NT2/D1 (cell line): ENCODE results near the gene DCLK3.

Experiments used
- DNase-seq: peaks from one replicate; pipeline ENCODE4 v3.0.0-alpha.2; 2011; ENCODE audit warnings: low read depth, low spot score
- H3K27me3 ChIP-seq: 2 replicates; pipeline ENCODE4 v1.6.0; 2011; ENCODE audit warnings: mild to moderate bottlenecking; ENCODE audit not compliant: insufficient read length, insufficient read depth
- H3K36me3 ChIP-seq: 2 replicates; pipeline ENCODE4 v1.6.1; 2011; ENCODE audit warnings: mild to moderate bottlenecking, low read length, mixed read lengths; ENCODE audit not compliant: insufficient read depth, insufficient read length
- H3K4me1 ChIP-seq: 2 replicates; pipeline ENCODE4 v1.5.1; 2011; ENCODE audit not compliant: insufficient read depth, insufficient read length
- H3K4me3 ChIP-seq: 2 replicates; pipeline ENCODE4 v1.5.1; 2011; ENCODE audit warnings: low read depth; ENCODE audit not compliant: insufficient read length
- H3K9ac ChIP-seq: 2 replicates; pipeline ENCODE4 v1.6.0; 2011; ENCODE audit warnings: low read depth; ENCODE audit not compliant: insufficient read length
- H3K9me3 ChIP-seq: 2 replicates; pipeline ENCODE4 v1.5.1; 2011; ENCODE audit warnings: mild to moderate bottlenecking, low read length; ENCODE audit not compliant: insufficient read depth
- SUZ12 ChIP-seq: IDR thresholded peaks from 2 replicates; pipeline ENCODE4 v1.6.1; 2011; ENCODE audit not compliant: insufficient read length, insufficient read depth; ENCODE audit errors: extremely low read depth
- YY1 ChIP-seq: IDR thresholded peaks from 2 replicates; pipeline ENCODE4 v1.6.1; 2011; ENCODE audit not compliant: insufficient read length, insufficient read depth
- ZNF274 ChIP-seq: IDR thresholded peaks from 2 replicates; pipeline ENCODE4 v1.6.1; 2011; ENCODE audit warnings: mild to moderate bottlenecking, low read depth, low read length

DCLK3 gene

GRCh38 chr3:36696799-36697198 is 67.6 kb downstream of the DCLK3 start:
- H3K9ac ChIP-seq = no peak overlapping the region
- H3K4me3 ChIP-seq = no peak overlapping the region
- H3K36me3 ChIP-seq = no peaks in the 10 kb centered on the region
- no peak for TF ChIP-seq ZNF274
- TF ChIP-seq SUZ12 = no peak
- no peak for DNase-seq
- H3K27me3 ChIP-seq = no peaks in the 10 kb centered on the region
- H3K4me1 ChIP-seq = peaks cover 5% of the 10 kb centered on the region
- H3K9me3 ChIP-seq = peaks cover 17% of the 10 kb centered on the region; the same call in 1 of the 2 replicates

DNA sequence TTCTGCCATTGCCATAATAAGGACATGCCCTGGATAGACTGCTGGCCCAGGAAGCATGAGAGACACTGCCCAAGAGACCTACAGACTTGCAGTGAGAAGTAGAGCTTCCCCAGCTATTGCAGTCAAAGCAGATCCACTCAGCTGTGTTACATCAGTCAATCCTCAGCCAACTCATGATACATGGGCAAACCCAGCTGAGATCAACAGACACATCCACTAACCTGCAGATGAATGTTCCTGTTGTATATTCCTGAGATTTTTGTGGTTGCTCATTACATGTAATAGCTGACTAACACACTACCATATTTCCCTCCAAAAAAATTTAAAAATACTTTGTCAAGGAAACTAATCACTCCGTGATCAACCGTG is 68.6 kb downstream of the DCLK3 start:
- Histone ChIP-seq H3K4me3 (no peak overlapping the region), H3K4me1 (peaks cover 5% of the 10 kb centered on the region), H3K27me3 (no peaks in the 10 kb centered on the region), H3K9me3 (peaks cover 17% of the 10 kb centered on the region; the same call in 1 of the 2 replicates), H3K36me3 (no peaks in the 10 kb centered on the region), H3K9ac (no peak overlapping the region)
- TF ChIP-seq YY1 = no peak
- DNase-seq = no peak

GRCh38 chr3:36695113-36695768 is 69.1 kb downstream of the DCLK3 start:
- H3K4me3 ChIP-seq = no peak overlapping the region
- no peaks in the 10 kb centered on the region for H3K36me3 ChIP-seq
- DNase-seq = no peak
- no peak overlapping the region for H3K9ac ChIP-seq
- H3K27me3 ChIP-seq = no peaks in the 10 kb centered on the region
- peaks cover 5% of the 10 kb centered on the region for H3K4me1 ChIP-seq
- peaks cover 17% of the 10 kb centered on the region; the same call in 1 of the 2 replicates for H3K9me3 ChIP-seq
- no peak for TF ChIP-seq SUZ12
- no peak for TF ChIP-seq ZNF274
- no peak for TF ChIP-seq YY1

DNA sequence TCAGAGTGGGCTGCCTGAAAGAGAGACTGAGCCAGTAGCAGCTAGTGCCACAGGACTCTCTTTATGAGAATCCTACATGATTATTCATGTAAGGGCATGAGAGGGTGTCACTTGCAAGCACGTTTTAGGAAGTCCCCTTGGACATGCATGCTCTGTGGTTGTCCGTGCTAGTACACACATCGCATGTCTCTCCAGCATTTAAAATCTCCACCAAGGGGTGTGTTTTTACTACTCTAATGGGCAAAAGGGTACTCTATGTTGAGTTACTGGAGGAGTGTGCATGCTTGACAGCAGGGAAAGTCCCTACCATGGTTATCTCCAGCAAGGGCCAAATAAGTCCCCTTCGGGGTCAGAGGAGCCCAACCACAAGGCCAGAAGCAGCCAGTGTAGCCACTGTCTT is 70.7 kb downstream of the DCLK3 start:
- no peaks in the 10 kb centered on the region for H3K36me3 ChIP-seq
- H3K9ac ChIP-seq = no peak overlapping the region
- H3K4me1 ChIP-seq = peaks cover 5% of the 10 kb centered on the region
- no peak for DNase-seq
- H3K4me3 ChIP-seq = no peak overlapping the region
- peaks cover 17% of the 10 kb centered on the region; the same call in 1 of the 2 replicates for H3K9me3 ChIP-seq
- TF ChIP-seq YY1 (no peak), SUZ12 (no peak), ZNF274 (no peak)
- no peaks in the 10 kb centered on the region for H3K27me3 ChIP-seq

GRCh38 chr3:36689560-36689959 is 74.8 kb downstream of the DCLK3 start:
- no peak for DNase-seq
- Histone ChIP-seq H3K4me3 (no peak overlapping the region), H3K9me3 (peaks cover 26% of the 10 kb centered on the region), H3K36me3 (no peaks in the 10 kb centered on the region), H3K4me1 (no peaks in the 10 kb centered on the region), H3K27me3 (no peaks in the 10 kb centered on the region), H3K9ac (no peak overlapping the region)
- no peak for TF ChIP-seq SUZ12
- TF ChIP-seq YY1 = no peak
- no peak for TF ChIP-seq ZNF274

DNA sequence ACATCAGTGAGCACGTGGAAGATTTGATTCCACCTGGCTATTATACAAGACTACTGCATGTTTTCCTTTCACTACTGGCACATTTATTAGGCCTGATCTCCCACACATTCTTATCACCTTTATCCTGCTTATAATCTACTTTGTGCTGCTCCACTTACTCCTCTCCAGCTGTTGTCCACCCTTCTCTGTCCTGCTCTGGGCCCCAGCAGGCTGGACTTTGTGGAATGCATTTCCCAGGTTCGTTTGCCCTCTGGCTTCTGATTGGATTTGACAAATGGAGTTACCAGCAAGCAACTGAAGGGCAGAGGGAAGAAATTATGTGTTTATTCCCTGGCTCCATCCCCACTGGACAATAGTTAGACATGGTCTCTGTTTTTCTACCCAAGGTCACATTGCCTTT is 75.5 kb downstream of the DCLK3 start:
- TF ChIP-seq YY1 (no peak), SUZ12 (no peak), ZNF274 (no peak)
- no peak for DNase-seq
- Histone ChIP-seq H3K36me3 (no peaks in the 10 kb centered on the region), H3K4me1 (no peaks in the 10 kb centered on the region), H3K4me3 (no peak overlapping the region), H3K9ac (no peak overlapping the region), H3K27me3 (no peaks in the 10 kb centered on the region), H3K9me3 (peaks cover 22% of the 10 kb centered on the region)

DNA sequence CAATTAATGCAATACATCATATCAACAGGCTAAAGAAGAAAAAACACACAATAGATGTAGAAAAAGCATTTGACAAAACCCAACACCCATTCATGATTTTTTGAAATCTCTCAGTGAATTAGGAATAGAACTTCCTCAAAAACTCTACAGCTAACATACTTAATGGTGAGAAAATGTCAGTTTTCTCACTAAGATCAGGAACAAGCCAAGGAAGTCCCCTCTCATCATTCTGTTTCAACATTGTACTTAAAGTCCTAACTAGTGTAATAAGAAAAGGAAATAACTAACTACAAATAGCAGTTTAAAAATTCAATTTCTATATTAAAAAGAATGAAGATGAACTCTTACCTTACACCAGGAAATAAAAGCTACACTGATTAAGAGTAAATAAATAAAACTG is 77.8 kb downstream of the DCLK3 start:
- Histone ChIP-seq H3K27me3 (no peaks in the 10 kb centered on the region), H3K4me3 (no peak overlapping the region), H3K9ac (no peak overlapping the region), H3K9me3 (peaks cover 21% of the 10 kb centered on the region), H3K36me3 (no peaks in the 10 kb centered on the region), H3K4me1 (no peaks in the 10 kb centered on the region)
- TF ChIP-seq ZNF274 = no peak
- no peak for TF ChIP-seq YY1
- no peak for TF ChIP-seq SUZ12
- no peak for DNase-seq

- no peak for DNase-seq
- no peak overlapping the region for H3K9ac ChIP-seq
These were observed 82.5 kb downstream of the DCLK3 start for GRCh38 chr3:36681867-36682266.

More at GRCh38 chr3:36681867-36682266, 82.5 kb downstream of the DCLK3 start:
- TF ChIP-seq YY1 (no peak), ZNF274 (no peak), SUZ12 (no peak)
- no peaks in the 10 kb centered on the region for H3K4me1 ChIP-seq
- H3K36me3 ChIP-seq = no peaks in the 10 kb centered on the region
- H3K27me3 ChIP-seq = no peaks in the 10 kb centered on the region
- no peak overlapping the region for H3K4me3 ChIP-seq
- H3K9me3 ChIP-seq = peaks cover 55% of the 10 kb centered on the region
